Activated CD8-positive, alpha-beta memory T cell treated with anti-CD3 and anti-CD28 coated beads, Interleukin-2, amount 50 U/mL, for 48 hours (primary cell): ENCODE measurements around the gene TMEM244.
"Not testable (repeated sequence)": the region's sequence is repeated elsewhere in the genome, so short reads cannot be mapped to it uniquely, and the experiment has no call there.

Experiments
- DNase-seq: peaks from one replicate; pipeline ENCODE4 v3.0.0-alpha.2; 2020

Gene TMEM244

GRCh38 chr6:129802920-129803319, 58.2 kb downstream of the TMEM244 start:
- not testable (repeated sequence) for DNase-seq

GRCh38 chr6:129801909-129802308, 59.2 kb downstream of the TMEM244 start:
- no peak for DNase-seq

DNA sequence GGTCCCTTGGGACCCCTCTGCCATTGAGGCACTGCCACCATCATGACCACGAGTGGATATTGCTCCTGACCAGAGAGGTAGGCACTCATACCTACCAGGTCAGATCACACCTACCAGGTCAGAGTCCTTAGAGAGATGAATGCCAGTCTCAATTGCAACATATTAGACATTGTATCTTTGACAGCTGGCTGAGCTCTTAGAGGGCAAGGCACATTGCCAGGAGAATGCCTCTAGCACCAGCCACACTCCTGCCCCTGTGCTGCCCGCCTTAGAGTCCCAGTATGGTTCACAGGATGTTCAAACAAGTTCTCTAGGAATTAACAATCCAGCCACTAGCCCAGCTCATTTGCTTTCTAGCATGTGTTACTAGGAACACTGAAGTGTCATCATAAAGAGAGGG, 65.9 kb downstream of the TMEM244 start:
- DNase-seq = no peak

DNA sequence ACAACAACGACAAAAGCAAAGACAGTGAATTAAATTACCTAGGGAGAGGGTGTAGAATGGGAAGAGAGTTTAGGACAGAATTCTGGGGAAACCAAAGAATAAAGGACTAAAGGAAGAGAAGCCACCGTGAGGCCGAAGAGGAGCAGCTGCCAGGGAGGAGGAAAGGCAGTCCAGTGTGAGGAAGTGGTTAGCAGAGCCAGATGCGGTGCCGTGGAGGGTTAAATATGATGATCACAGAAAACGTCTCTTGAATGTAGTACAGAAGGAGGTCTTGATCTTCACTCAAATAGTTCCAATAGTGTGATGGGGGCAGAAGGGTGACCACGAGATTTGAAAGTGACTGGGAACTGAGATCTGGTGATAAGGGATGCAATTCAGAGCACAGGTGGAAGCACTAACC, 67.7 kb downstream of the TMEM244 start:
- no peak for DNase-seq

DNA sequence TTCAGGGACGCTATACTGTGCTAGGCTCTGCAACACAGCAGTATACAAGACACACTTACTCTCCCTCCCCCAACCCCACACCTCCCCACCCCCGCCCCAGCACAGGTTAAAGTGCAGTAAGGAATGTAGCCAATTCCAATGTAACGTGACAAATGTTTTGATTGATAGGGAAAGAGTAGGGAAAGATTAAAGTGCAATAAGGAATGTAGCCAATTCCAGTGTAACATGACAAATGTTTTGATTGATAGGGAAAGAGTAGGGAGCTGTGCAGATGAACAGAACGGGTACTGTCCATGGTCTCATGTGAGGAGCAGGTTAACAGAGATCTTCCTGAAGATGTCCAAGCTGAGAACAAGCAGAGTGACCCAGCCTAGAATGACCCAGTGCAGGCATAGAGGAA, 69.1 kb downstream of the TMEM244 start:
- DNase-seq = no peak

- DNase-seq = no peak
Measured at GRCh38 chr6:129790785-129791184, 70.3 kb downstream of the TMEM244 start.

DNA sequence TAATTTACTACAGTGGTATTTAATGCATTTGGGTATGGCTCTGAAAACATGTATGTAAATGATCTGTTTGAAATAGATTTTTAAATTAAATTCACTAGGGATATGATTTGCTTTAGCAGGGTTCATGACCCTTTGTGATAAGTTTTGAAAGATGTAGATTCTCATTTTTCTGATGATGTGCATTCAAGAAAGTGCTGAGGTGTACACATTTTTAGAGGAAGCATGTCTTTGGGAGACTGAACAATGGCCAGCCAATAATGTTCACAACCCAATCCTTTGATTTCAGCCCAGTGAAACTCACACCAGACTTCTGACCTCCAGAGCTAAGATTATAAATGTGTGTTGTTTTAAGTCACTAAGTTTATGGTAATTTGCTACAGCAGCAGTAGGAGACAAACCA, 71.1 kb downstream of the TMEM244 start:
- DNase-seq = no peak

DNA sequence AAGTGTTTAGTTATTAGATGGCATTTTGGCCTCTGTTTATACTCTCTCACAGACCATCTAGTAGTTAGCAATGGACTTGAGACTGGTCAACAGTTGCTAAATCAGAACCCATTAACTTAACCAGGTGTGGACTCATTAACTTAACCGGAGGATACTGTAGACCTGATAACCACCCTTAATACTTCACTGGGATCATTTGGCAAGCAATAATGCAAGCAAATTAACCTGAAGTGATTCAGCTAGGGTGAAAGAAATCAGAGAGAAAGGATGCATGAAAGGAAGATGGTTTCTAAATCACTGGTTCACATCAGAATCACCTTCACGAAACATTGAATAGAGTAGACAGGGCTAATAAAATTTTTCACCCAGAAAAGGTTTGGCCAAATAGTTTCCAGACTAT, 73.3 kb downstream of the TMEM244 start:
- DNase-seq = no peak

- DNase-seq = no peak
Measured at GRCh38 chr6:129786548-129786947, 74.6 kb downstream of the TMEM244 start.

- DNase-seq = no peak
Measured at GRCh38 chr6:129785756-129786135, 75.4 kb downstream of the TMEM244 start.

DNA sequence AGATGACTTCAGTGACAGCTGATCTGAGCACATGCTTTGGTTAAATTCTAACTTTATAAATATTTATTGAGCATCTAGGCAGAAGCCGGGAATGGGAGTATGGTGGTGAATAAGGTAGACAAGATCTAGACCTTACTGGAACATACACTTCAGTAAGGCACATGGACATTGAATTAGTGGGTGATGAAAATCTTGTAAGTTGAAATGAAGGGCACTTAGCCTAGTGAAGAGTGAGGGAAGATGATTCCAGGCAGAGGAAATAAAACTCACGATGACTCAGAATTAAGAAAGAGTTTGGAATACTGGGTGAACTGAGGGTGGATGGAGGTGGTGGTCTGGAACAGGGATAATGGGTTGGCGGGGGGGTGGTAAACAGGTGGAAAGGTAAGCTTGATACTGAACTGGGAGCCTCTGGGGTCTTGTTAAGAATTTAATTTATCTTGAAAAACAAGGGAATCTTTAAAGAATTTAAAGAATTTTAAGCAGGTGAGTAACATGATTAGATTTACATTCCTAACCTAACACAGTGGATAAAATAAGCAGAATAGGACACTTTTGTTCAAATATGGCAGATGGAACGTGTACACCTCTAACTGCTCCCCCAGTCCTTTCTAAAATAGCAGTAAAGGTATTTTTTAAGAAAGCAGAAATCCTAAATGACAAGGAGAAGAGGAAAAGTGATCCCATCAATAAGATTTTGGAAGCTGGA, 75.9 kb downstream of the TMEM244 start:
- no peak for DNase-seq
